ENCODE results near the gene ATOH8.

ATOH8 gene

DNA sequence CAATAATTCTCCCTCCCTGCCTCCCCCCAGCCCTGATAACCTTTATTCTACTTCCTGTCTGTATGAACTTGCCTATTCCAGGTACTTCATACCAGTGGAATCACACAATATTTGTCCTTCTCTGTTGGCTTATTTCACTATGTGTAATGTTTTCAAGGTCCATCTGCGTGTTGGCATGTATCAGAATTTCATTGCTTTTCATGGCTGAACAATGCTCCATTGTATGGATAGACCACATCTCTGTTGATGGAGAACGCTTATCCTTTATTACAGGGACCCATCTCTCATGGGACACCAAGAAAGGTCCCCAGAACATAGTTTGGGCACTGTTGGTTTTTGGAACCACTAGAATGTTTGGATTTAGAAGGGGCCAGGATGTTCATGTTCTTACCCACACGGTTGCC is 40.2 kb downstream of the ATOH8 start:
- no peak for DNase-seq (ENCODE audit: extremely low read depth, low read depth)
- TF ChIP-seq, protein P1, sequence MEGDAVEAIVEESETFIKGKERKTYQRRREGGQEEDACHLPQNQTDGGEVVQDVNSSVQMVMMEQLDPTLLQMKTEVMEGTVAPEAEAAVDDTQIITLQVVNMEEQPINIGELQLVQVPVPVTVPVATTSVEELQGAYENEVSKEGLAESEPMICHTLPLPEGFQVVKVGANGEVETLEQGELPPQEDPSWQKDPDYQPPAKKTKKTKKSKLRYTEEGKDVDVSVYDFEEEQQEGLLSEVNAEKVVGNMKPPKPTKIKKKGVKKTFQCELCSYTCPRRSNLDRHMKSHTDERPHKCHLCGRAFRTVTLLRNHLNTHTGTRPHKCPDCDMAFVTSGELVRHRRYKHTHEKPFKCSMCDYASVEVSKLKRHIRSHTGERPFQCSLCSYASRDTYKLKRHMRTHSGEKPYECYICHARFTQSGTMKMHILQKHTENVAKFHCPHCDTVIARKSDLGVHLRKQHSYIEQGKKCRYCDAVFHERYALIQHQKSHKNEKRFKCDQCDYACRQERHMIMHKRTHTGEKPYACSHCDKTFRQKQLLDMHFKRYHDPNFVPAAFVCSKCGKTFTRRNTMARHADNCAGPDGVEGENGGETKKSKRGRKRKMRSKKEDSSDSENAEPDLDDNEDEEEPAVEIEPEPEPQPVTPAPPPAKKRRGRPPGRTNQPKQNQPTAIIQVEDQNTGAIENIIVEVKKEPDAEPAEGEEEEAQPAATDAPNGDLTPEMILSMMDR (IDR thresholded peaks at IDR 0.05; ENCODE audit: low read depth, low read length): no peak

DNA sequence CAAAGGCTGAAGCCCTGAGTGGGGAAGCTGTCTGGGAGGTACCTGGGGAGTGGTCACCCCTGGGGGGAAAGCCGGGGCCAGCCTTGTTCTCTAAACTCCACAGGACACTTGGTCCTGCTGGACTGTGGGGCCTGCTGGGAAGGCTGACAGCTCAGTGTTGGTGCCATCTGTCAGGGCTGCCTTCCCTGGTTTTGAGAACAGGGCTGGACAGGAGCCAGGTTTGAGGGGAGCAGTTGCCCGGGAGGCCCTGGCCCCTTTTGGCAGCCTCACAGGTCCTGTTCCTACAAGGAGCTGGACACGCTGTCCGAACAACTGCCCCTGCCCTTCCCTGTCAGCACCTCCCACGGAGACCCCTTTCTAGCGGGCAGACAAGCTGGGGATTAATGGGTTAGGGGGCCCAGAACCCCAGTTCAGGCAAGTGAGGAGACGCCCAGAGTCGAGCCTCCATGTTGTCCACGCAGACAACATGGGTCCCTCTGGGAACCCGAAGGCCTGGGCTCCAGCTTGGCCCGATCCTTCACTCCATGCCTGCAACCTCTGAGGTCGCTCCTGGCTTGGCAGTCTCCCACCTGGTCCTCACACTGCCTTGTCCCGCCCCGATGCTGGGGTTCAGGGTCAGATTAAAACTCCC is 40.8 kb downstream of the ATOH8 start:
- TF ChIP-seq, protein P1 (IDR thresholded peaks at IDR 0.05; ENCODE audit: low read depth, low read length): no peak

DNA sequence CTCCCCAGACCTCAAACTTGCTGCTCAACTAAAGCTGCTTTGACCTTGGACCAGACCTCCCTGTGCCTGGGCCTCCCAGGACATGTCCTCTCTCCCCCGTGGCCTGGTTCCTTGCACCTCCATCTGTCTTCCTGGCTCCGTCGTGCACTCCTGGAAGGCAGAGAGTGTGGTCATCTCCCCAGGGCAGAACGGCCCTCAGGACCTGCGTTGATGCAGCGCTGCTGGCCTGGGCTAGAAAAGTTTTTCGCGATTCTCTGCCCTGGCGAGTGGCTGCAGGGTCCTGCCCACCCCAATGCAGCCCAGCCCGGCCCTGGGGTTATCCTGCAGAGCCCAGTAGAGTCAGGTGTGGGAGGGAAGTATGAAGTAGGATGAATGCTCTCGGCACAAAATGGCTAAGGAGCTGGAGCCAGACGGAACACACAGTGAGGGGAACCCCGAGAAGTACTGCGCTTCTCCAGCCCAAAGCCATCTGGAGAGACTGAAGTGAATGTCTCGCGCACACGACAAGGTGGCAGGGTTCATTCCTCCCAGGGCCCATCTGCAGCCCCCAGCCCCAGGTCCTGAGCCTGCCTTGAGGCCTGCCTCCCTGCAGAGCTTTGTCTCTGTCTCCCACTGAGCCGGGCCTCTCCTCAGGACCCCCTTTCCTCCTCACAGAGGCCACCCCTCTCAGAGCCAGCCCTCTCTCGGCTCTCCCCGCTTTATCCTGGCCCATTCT is 41.7 kb downstream of the ATOH8 start:
- DNase-seq (ENCODE audit: extremely low read depth, low read depth): no peak
- TF ChIP-seq, protein P1 (IDR thresholded peaks at IDR 0.05; ENCODE audit: low read depth, low read length): no peak

More for the DNA sequence above, 40.8 kb downstream of the ATOH8 start:
- no peak for DNase-seq (ENCODE audit: extremely low read depth, low read depth)

DNA sequence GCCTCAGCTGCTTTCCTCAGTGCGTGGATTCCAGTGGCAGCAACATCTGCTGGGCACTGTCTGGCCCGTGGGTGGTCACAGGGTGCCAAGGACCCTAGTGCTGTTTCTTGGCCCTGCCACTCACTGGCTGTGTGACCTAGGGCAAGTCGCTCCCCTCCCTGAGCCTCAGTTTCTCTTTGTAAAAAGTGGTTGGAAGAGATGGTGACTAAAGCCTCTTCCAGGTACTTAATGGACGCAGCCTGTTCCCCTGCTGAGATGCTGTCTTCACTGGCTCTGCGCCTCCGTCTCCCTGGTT is 42.2 kb downstream of the ATOH8 start:
- TF ChIP-seq, protein P1 (IDR thresholded peaks at IDR 0.05; ENCODE audit: low read depth, low read length): no peak
- DNase-seq (ENCODE audit: extremely low read depth, low read depth): no peak

DNA sequence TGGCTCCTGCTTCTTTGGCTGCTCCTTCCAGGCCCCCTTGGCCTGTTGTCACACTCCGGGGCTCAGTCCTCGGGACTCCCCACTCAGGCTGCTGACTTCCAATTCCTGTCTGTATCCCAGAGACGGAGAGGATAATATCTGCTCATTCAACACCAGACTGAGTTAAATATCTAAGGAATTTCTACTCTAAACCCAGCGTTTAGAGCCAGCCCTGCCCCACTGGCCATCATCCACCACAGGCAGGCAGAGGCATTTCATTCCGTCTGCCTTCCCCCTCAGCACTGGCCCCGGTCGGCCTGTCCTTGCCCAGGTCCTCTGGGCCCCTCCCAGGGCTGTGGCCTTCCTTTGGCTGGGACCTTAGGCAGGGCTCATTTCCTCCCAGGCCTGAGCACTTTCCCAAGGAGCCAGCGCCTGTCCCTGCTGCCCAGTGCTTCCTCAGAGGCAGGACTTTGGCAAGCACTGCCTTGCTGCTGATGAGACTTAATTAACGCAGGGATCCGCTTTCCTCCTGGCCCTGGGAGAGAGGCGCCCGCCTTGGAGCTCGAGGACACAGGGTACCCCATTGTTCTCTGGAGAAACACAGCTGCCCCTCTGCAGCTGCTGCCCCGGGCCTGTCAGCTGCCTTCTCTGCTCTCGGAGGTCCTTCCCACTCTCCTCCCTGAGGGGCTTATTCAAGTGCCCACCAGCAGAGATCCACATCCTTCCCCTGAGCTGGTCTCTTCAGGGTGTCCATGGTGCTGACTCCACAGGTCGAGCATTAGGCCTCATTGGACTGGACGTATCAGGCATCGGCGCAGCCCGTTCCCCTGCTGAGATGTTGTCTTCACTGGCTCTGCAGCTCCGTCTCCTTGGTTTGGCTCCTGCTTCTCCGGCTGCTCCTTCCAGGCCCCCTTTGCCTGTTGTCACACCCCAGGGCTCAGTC is 42.8 kb downstream of the ATOH8 start:
- DNase-seq (ENCODE audit: extremely low read depth, low read depth): no peak
- TF ChIP-seq, protein P1 (IDR thresholded peaks at IDR 0.05; ENCODE audit: low read depth, low read length): no peak

DNA sequence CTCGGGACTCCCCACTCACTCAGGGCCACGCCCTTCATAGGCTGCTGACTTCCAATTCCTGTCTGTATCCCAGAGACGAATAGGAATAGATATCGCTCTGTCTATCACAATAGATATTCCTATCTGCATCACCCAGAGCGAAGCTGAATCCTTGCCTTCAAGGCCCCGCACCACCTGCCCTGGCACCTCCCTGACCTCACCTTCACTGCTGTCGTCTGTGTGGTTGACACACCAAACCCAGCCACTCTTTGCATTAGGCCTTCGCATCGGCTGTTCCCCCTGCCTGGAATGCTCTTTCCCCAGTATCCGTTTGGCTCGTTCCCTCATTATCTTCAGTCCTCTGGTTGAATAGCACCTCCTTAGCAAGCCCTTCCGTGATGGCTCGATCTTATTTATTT is 43.5 kb downstream of the ATOH8 start:
- TF ChIP-seq, protein P1 (IDR thresholded peaks at IDR 0.05; ENCODE audit: low read depth, low read length): no peak
- DNase-seq (ENCODE audit: extremely low read depth, low read depth): no peak

DNA sequence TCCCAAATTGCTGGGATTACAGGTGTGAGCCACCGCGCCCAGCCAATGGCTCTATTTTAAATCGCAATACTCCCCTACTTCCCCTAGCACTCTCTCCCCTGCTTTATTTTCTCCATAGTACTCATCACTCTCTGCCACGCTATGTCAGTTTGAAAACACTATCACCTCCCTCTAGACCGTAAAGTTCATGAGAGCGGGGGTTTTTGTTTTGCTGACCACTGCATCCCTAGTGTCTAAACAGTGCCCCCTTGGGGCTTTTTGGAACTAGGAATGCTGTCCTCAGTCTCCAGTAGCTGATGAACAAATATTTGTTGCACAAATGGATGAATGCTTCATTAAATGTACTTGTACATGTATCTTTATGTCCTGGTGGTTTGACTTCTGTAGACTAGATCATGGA is 44.1 kb downstream of the ATOH8 start:
- DNase-seq (ENCODE audit: extremely low read depth, low read depth): no peak
- TF ChIP-seq, protein P1 (IDR thresholded peaks at IDR 0.05; ENCODE audit: low read depth, low read length): peak; percentile 59

All from AG09319 (cell line).